Dedifferentiated amniotic fluid mesenchymal stem cell (primary cell): ENCODE data around the gene VPS13D.
"Not testable (repeated sequence)": the region's sequence is repeated elsewhere in the genome, so short reads cannot be mapped to it uniquely, and the experiment has no call there.

Experiments used
- DNase-seq: peaks from one replicate; pipeline ENCODE4 v3.0.0-alpha.2; 2016; ENCODE audit errors: extremely low spot score

VPS13D gene

DNA sequence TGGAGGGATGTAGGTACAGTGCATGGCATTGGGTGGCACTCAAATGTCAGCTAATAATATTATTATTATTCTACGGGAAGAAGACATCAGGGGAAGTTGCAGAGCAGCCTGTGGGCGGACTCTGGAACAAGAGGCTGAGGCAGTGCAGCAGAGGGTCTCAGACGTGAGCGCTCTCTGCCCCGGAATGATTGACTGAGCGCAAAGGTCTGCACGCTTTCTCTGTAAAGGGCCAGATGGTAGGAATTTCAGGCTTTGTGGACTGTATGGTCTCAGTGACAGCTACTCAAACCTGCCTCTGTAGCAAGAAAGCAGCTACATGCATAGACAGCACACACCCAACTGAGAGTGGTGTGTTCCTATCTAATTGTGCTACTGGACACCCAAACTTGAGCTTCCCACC is 29.6 kb upstream of the VPS13D start:
- DNase-seq, result no peak

DNA sequence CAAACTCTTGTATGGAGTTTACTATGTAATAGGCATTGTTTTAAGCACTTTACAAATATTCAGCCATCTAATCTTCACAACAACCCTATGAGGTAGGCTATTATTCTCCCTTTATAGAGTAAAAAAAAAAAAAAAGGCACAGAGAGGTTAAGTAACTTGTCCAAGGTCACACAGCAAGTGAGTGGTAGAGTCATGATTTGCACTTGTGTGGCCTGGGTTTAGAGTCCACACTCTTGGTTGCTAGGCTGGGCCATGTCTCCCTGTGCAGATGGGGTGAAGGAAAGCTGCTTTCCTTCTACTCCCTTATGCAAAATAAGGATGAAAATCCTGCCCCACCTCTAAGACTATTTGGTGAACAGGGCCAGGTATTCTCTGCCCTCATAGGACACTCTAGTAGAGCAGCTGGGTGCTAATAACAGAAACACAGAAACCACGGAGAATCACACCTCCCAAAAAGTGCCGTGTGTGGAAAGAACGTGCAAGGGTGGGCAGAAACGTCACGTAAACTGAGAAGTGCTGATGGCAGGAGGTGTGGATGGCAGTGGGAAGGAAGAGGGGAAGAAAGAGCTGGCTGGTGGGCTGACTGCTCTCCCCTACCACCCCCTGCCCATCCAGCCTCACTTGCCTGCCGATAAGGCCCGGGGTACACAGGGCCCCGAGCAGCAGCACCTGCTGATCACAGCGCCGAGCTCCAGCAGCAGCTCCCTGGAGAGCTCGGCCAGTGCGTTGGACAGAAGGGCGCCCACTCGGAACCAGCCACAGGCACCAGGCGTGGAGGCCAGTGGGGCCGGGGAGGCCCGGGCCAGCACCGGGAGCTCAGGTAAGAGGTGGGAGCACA is 28.3 kb upstream of the VPS13D start:
- DNase-seq, result no peak

DNA sequence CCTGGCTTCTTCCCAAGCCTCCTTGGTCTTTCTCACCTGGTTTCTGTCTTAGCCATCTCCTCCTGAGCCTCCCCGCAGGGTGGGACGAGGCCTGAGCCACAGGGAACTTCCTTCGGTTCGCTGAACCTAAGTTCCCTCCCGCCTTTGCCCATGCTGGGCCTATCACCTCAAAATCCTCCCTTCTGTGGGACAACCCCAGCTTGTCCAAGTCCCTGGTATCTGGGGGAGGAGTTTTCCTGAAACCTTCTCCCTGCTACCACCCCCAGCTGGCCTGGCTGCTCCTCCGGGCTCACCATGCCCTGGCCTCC is 27.7 kb upstream of the VPS13D start:
- no peak for DNase-seq

DNA sequence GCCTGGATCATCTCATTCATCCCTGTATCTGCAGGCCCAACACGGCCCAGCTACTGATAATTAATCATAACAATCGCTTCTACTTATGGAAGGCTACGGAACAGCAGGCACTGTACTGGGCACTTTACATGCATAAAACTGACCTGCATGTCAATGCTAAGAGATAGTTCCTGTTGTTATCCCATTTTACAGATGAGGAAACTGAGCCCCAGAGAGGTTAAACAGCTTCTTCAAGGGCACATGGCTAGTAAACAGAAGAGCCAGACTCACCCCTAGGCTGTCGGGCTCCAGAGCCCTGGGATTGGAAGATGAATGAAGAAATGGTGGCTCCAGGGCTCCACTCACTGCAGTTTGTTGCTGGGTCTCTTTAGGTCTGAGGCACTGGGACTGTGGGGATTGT is 27.3 kb upstream of the VPS13D start:
- DNase-seq, result no peak

DNA sequence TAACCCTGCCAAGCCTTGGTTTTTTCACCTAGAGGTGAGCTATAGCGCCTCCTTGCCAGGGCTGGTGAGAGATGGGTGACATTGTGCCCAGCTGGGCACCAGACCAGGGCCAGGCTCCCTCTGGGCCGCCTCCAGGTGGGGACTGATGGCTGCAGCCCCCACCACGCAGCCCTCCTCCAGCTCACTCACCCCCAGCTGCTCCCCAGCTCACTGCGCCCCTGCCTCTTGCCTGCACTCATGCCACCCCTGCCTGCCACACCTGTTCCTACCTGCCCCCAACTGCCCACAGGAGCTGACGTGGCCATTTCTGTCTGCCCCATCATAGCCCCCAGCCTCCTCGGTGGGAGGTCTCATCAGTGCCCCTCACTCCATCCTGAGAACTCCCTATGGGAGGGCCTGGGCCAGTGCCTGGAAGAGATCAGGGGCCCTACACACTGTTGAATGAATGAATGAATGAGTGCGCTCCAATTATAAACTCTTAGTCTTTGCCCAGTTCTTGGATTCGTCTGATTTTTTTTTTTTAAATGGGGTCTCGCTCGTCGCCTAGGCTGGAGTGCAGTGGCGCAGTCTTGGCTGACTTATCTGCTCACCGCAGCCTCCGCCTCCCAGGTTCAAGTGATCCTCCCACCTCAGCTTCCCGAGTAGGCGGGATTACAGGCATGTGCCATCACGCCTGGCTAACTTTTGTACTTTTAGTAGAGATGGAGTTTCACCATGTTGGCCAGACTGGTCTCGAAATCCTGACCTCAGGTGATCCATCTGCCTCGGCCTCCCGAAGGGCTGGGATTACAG is 26.4 kb upstream of the VPS13D start:
- DNase-seq, result no peak

DNA sequence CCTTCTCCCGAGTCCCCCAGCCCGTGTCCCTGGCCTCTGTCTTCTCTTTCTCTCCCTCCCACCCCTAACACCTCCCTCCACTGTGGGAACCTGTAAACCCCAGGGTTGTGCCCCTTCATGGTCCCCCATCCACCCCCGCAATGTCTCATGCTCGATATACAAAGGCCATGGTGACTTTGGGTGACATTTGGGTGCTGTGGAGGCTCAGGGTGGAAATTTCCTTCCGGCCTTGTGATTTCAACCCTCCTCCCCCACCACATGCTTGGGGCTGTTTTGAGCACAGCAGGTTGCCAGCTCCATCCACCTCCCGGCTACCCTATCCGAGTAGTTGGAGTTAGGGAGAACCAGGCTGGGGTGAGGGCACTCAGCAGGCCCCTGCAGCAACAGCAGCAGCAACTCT is 25.7 kb upstream of the VPS13D start:
- DNase-seq, result no peak

DNA sequence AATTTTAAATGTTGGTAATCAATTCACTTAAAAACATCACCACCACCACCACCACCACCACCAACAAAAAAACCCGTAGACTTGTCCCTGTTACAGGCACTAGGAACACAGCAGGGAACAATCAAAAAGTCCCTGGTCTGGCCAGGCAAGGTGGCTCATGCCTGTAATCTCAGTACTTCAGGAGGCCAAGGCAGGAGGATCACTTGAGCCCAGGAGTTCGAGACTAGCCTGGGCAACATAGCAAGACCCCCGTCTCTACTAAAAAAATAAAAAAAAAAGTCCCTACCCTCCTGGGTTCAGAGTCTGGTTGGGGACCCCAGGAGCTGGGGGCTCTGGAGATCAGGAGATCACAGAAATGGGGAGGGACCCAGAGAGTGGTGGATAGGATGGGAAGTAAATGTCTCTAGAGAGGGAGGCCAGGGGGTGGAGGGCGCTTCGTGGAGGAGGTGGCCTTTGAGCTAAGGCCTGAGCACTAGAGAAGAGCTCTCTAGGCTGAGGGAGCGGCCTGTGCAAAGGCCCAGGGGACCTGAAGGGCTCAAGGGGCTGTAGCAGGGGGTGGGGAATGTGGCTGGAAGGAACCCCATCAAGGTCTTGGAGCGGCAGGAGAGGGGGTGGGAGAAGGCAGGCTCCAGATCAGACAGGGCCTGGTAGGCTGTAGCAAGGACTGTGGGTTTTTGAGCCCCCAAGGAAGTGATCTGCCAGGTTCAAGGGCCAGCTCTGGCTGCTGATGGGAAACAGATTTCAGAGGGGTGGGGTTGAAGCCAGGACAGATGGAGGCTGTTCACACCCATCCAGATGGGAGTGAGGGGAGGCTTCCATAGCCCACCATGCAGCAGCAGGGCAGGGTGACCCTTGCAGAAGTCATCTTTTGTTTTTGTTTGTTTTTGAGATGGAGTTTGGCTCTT is 24.8 kb upstream of the VPS13D start:
- no peak for DNase-seq

DNA sequence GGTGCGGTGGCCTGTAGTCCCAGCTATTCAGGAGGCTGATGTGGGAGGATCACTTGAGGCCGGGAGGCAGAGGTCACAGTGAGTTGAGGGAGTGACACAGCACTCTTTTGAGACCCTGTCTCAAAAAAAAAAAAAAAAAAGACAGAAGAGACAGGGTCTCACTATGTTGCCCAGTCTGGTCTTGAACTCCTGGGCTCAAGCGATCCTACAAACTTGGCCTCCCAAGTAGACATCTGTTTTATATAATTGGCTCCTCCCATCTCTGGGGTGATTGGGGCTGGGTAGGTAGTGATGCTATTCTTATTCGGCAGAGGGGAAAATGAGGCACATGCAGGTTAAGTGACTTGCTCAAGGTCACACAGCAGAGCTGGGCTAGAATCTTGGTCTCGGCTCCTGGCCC is 23.6 kb upstream of the VPS13D start:
- DNase-seq, result no peak

DNA sequence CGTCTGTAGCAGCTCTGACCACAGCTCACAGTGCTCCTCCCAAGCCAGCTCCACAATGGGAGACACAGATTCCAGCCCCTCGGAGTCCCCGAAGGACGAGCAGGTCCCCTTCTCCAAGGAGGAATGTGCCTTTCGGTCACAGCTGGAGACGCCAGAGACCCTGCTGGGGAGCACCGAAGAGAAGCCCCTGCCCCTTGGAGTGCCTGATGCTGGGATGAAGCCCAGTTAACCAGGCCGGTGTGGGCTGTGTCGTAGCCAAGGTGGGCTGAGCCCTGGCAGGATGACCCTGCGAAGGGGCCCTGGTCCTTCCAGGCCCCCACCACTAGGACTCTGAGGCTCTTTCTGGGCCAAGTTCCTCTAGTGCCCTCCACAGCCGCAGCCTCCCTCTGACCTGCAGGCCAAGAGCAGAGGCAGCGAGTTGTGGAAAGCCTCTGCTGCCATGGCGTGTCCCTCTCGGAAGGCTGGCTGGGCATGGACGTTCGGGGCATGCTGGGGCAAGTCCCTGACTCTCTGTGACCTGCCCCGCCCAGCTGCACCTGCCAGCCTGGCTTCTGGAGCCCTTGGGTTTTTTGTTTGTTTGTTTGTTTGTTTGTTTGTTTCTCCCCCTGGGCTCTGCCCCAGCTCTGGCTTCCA is 22.9 kb upstream of the VPS13D start:
- no peak for DNase-seq

DNA sequence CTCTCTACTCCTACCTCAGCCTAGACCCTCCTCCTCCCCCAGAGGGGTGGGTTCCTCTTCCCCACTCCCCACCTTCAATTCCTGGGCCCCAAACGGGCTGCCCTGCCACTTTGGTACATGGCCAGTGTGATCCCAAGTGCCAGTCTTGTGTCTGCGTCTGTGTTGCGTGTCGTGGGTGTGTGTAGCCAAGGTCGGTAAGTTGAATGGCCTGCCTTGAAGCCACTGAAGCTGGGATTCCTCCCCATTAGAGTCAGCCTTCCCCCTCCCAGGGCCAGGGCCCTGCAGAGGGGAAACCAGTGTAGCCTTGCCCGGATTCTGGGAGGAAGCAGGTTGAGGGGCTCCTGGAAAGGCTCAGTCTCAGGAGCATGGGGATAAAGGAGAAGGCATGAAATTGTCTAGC is 21.6 kb upstream of the VPS13D start:
- DNase-seq, result no peak

DNA sequence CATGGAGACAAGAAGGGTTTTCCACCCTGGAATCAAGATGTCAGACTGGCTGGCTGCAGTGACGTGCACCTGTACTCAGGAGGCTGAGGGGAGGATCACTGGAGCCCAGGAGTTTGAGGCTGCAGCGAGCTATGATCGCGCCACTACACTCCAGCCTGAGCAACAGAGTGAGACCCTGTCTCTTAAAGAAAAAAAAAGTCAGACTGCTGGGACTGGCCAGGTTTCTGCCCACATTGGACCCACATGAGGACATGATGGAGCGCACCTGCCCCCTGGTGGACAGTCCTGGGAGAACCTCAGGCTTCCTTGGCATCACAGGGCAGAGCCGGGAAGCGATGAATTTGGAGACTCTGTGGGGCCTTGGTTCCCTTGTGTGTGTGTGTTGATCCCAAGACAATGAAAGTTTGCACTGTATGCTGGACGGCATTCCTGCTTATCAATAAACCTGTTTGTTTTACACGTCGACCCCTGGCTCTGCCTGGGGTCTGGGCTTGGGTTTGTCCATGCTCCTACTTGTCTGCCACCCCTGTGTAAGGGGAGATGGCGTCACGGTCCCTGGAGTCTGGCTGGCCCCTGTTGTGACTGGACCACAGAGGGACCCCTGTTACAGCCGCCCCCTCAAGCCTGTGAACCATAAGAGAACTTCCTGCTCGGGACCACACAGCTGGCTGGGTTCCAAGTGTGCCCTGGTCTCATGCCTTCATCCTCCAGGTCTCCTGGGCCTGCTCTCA is 20.9 kb upstream of the VPS13D start:
- peak; percentile 85 for DNase-seq

DNA sequence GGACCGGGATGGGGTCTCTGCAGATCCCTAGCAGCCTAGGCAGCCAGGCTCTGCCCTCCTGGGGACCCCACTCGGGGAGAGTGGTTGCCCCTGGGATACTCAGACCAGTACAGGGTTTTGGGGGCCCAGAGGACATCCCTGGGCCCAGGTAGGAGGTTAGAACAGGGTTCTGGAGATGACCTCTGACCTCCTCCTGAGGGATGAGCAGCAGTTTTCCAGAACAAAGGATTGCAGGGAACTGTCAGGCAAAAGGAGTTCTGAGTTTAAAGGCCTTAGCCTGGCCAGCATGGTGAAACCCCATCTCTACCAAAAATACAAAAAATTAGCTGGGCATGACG is 20.4 kb upstream of the VPS13D start:
- no peak for DNase-seq

DNA sequence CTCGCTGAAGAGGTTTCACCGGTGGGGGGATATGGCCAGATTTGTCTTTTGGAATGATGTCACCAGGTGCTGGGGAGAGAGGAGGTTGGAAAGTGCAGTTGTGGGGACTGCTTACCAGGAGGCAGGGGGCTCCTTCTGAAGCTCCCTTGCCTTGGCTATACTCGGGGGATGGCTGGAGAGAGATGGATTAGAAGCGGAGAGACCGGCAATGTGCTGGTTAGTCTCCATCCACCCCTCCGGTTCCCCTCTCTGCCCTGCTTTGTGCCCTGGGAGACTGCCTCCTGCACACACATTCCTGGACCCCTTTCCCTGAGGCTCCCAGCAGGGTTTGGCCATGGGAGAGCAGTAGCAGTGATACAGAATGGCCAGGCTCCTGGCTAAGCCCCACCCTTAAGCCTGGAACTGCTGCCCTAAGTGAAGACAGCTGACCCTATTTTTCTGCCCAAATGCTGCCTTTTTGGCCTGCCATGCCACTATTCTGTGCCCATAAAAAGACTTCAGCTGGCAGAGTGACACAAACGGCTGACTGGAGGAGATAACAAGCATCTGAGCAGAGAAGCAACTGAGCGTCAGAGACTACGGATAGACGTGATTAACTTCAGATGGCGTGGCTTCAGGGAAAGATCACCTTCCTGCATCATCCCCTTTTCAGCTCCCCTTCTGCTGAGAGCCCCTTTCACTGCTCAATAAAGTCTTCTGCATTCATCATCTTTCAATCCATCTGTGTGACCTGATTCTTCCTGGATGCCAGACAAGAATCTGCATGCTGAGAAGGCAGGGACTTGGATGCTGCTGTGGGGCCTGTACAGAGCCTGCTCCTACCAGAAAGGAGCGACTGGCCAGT is 14.5 kb upstream of the VPS13D start:
- DNase-seq, result no peak

DNA sequence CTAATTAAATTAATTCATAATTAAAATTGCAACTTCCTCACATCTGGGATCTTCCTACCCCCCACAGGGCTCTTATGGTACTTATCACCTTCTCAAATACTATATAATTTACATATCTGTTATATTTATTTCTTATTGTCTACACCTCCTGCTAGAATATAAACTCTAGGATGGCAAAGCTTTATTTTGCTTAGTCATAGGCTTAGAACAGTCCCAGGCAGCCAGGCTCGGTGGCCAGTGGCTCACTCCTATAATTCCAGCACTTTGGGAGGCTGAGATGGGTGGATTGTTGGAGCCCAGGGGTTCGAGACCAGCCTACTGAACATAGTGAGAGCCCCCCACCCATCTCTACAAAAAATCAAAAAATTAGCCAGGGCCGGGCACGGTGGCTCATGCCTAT is 10.0 kb upstream of the VPS13D start:
- no peak for DNase-seq

DNA sequence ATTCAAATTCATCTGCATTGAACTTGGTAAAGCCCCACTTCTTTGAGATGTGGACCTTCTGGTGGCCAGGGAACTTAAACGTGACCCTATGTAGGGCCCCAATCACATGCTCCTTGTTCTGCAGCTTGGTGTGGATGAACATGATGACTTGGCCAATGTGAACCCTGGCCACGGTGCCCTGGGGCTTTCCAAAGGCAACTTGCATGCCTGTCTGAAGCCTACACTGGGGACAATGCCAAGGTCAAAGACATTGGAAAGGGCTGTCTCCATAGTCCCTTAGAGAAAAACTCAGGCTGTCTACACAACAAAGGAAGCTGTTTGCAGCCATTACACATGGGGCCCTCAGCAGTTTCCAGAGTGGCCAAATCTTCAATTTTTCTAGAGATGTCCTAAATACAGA is 8.9 kb upstream of the VPS13D start:
- no peak for DNase-seq

DNA sequence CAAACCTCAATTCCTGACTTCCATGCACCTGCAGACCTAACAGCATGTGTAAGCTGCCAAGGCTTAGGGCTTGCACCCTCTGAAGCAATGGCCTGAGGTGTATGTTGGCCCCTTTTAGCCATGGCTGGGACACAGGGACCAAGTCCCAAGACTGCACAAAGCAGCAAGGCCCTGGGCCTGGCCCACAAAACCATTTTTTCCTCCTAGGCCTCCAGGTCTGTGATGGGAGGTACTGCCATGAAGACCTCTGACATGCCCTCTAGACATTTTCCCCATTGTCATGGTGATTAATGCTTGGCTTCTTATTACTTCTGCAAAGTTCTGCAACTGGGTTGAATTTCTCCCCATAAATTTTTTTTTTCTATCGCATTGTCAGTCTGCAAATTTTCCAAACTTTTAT is 7.1 kb upstream of the VPS13D start:
- not testable (repeated sequence) for DNase-seq

DNA sequence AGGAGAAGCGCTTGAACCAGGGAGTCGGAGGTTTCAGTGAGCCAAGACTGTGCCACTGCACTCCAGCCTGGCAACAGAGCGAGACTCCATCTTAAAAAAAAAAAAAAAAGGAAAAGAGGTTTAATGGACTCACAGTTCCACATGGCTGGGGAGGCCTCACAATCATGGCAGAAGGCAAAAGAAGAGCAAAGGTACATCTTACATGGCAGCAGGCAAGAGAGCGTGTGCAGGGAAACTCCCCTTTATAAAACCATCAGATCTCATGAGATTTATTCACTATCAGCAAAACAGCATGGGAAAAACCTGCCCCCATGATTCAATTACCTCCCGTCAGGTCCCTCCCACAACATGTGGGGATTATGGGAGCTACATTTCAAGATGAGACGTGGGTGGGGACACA is 5.7 kb upstream of the VPS13D start:
- DNase-seq, result not testable (repeated sequence)

DNA sequence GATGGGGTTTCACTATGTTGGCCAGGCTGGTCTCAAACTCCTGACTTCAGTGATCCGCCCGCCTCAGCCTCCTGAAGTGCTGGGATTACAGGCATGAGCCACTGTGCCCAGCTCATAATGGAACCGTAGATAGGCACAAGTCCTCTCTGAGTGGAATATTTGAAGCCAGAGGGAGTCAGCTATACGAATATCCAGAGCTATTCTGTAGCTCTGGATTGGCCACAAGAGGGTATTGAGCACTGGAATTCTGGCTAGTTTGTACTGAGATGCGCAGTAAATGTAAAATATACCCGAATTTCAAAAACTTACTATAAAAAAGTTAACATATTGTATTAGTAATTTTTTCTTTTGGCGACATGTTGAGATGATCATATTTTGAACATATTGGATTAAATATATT is 851 bp upstream of the VPS13D start:
- no peak for DNase-seq

DNA sequence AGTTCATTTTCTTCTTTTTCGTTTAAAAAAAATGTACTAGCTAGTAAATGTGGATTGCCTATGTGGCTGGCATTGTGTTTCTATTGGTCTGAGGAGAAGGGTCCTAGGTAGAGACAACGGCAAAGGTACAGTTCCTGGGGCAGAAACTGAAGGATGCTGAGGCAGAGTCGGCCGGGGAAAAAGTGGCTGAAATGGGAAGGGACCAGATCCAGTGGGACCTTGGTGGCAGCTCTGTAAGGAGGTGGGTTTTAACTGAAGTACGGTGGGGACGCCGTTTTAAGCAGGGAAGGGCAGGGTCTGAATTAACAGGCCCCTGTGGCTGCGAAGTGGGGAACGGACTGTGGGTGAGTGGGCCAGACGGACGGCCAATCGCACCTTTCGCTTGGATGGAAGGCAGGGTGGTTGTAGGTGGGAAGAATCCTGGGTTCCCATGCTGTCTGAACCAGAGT is 420 bp upstream of the VPS13D start:
- DNase-seq, result no peak

DNA sequence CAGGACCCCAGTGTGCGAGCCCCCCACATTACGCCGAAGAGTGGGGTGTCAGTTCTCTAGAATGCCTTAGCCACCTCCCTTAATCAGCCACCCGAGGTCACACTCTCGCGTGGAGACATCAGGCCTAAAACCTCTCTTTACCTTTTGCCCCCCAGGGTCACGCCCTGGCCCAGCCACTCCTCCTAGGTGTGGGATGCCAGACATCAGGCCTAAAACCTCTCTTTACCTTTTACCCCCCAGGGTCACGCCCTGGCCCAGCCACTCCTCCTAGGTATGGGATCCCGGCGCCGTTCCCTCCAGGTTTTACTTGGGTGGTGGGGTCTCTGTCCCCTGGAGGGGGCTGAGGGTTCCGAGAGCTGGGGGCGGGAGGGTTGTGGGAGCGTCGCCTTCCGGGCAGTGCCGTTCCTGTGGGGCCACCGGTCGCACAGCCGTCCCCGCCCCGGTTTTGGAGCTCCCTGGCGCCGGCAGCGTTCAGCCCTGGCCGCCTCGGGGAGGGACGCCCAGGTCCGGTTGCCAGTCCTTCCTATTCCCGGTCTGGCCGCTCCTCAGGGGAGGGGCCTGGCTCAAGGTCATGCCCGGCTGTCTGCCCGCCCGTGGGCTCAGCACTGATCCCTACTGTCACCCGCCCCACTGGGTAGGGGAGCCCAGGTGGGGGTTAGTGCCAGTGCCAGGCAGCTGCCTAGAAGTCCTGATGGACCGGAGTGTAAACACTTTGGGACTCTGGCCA is 882 bp downstream of the VPS13D start:
- no peak for DNase-seq
